H9 (cell line): ENCODE data around the gene TIGD1. TPM values are rescaled to one million over a fixed set of nuclear protein-coding genes. Genes with fewer than 3 reads are reported as not detected.

Source experiments
- DNase-seq: peaks from one replicate; pipeline ENCODE4 v3.0.0-alpha.2; 2017
- H2AFZ ChIP-seq: one replicate; pipeline ENCODE4 v1.6.1; 2013; ENCODE audit warnings: mild to moderate bottlenecking, low read length, control low read depth, moderate library complexity
- H2AK5ac ChIP-seq: 2 replicates; pipeline ENCODE4 v1.6.1; 2013; ENCODE audit warnings: low read length, control low read depth, mixed read lengths; ENCODE audit not compliant: insufficient read length
- H2BK120ac ChIP-seq: one replicate; pipeline ENCODE4 v1.6.1; 2013; ENCODE audit warnings: low read depth, mild to moderate bottlenecking, low read length, control low read depth, inconsistent platforms; ENCODE audit not compliant: poor library complexity, severe bottlenecking
- H2BK12ac ChIP-seq: 2 replicates; pipeline ENCODE4 v1.6.1; 2013; ENCODE audit warnings: low read length, control low read depth, mixed read lengths, low read depth; ENCODE audit not compliant: insufficient read length
- H2BK15ac ChIP-seq: 2 replicates; pipeline ENCODE4 v1.6.1; 2013; ENCODE audit warnings: low read depth, low read length, control low read depth
- H2BK20ac ChIP-seq: one replicate; pipeline ENCODE4 v1.6.1; 2013; ENCODE audit warnings: low read depth, mild to moderate bottlenecking, low read length, control low read depth, inconsistent platforms; ENCODE audit not compliant: poor library complexity, severe bottlenecking
- H2BK5ac ChIP-seq: 2 replicates; pipeline ENCODE4 v1.6.1; 2013; ENCODE audit warnings: low read length, control low read depth, mixed read lengths; ENCODE audit not compliant: insufficient read length
- H3K14ac ChIP-seq: 2 replicates; pipeline ENCODE4 v1.6.1; 2013; ENCODE audit warnings: low read length, control low read depth; ENCODE audit not compliant: insufficient read depth
- H3K18ac ChIP-seq: 2 replicates; pipeline ENCODE4 v1.6.1; 2013; ENCODE audit warnings: low read depth, mild to moderate bottlenecking, mixed read lengths, low read length, control low read depth; ENCODE audit not compliant: insufficient read length
- H3K23ac ChIP-seq: 2 replicates; pipeline ENCODE4 v1.6.1; 2013; ENCODE audit warnings: low read length, control low read depth, mixed read lengths, low read depth; ENCODE audit not compliant: insufficient read length
- H3K23me2 ChIP-seq: 2 replicates; pipeline ENCODE4 v1.6.1; 2013; ENCODE audit warnings: low read depth, mild to moderate bottlenecking, mixed read lengths, low read length, control low read depth; ENCODE audit not compliant: insufficient read length, poor library complexity, severe bottlenecking
- H3K27ac ChIP-seq: 2 replicates; pipeline ENCODE4 v1.5.1; 2013; ENCODE audit warnings: low read length, control low read depth, mixed read lengths, low read depth; ENCODE audit not compliant: insufficient read length
- H3K27me3 ChIP-seq: 2 replicates; pipeline ENCODE4 v1.6.1; 2013; ENCODE audit warnings: low read length, control low read depth, inconsistent platforms; ENCODE audit not compliant: insufficient read depth
- H3K4ac ChIP-seq: 2 replicates; pipeline ENCODE4 v1.6.1; 2013; ENCODE audit warnings: low read depth, mild to moderate bottlenecking, control low read depth, inconsistent platforms, low read length, moderate library complexity
- H3K4me1 ChIP-seq: 2 replicates; pipeline ENCODE4 v1.6.1; 2013; ENCODE audit warnings: low read length, control low read depth, inconsistent platforms; ENCODE audit not compliant: insufficient read depth
- H3K4me2 ChIP-seq: 2 replicates; pipeline ENCODE4 v1.6.1; 2013; ENCODE audit warnings: low read length, control low read depth, mixed read lengths; ENCODE audit not compliant: insufficient read length, insufficient read depth
- H3K56ac ChIP-seq: 2 replicates; pipeline ENCODE4 v1.6.1; 2013; ENCODE audit warnings: low read depth, mild to moderate bottlenecking, mixed read lengths, low read length, control low read depth; ENCODE audit not compliant: insufficient read length
- H3K79me1 ChIP-seq: 2 replicates; pipeline ENCODE4 v1.6.1; 2013; ENCODE audit warnings: low read depth, mild to moderate bottlenecking, moderate library complexity, low read length, control low read depth, inconsistent platforms; ENCODE audit not compliant: insufficient read depth, poor library complexity, severe bottlenecking
- H3K79me2 ChIP-seq: 2 replicates; pipeline ENCODE4 v1.6.1; 2013; ENCODE audit warnings: low read length, control low read depth, inconsistent platforms; ENCODE audit not compliant: insufficient read depth
- H3K9ac ChIP-seq: 2 replicates; pipeline ENCODE4 v1.6.1; 2013; ENCODE audit warnings: low read length, control low read depth, mixed read lengths; ENCODE audit not compliant: insufficient read length; ENCODE audit errors: extremely low read depth
- H3K9me3 ChIP-seq: one replicate; pipeline ENCODE4 v1.6.1; 2013; ENCODE audit warnings: low read depth, low read length, inconsistent platforms; ENCODE audit not compliant: control insufficient read depth
- H3T11ph ChIP-seq: one replicate; pipeline ENCODE4 v1.6.1; 2013; ENCODE audit warnings: mild to moderate bottlenecking, low read length, control low read depth, inconsistent platforms
- H4K20me1 ChIP-seq: one replicate; pipeline ENCODE4 v1.6.1; 2013; ENCODE audit not compliant: control insufficient read depth, insufficient read length, insufficient read depth
- H4K5ac ChIP-seq: 2 replicates; pipeline ENCODE4 v1.6.1; 2013; ENCODE audit warnings: low read depth, mild to moderate bottlenecking, mixed read lengths, low read length, control low read depth; ENCODE audit not compliant: insufficient read length
- H4K8ac ChIP-seq: replicated peaks from 2 replicates; pipeline ENCODE4 v1.6.1; 2013; ENCODE audit warnings: low read length, control low read depth, mixed read lengths, low read depth; ENCODE audit not compliant: insufficient read length
- H4K91ac ChIP-seq: 2 replicates; pipeline ENCODE4 v1.6.1; 2013; ENCODE audit warnings: low read depth, mild to moderate bottlenecking, moderate library complexity, mixed read lengths, low read length, control low read depth; ENCODE audit not compliant: insufficient read length
- H3K27ac Mint-ChIP-seq, 3 experiments: 2 replicates in 2 of 3; 3 replicates in 1 of 3; pipeline ENCODE4 v1.8.0; 2020 to 2021; ENCODE audit warnings: mixed read lengths in 3 of 3, mild to moderate bottlenecking in 1 of 3, moderate library complexity in 1 of 3
- H3K27me3 Mint-ChIP-seq: 2 replicates; pipeline ENCODE4 v1.8.0; 2021; ENCODE audit warnings: low read depth, mild to moderate bottlenecking, moderate library complexity, mixed read lengths
- H3K36me3 Mint-ChIP-seq, 3 experiments: 2 replicates in 2 of 3; 3 replicates in 1 of 3; pipeline ENCODE4 v1.8.0; 2020 to 2021; ENCODE audit warnings: low read depth in 3 of 3, mixed read lengths in 3 of 3; ENCODE audit not compliant: insufficient read depth in 1 of 3
- H3K4me1 Mint-ChIP-seq, 2 experiments: 2 replicates each; pipeline ENCODE4 v1.8.0; 2020; ENCODE audit warnings: mixed read lengths in 2 of 2
- H3K4me3 Mint-ChIP-seq, 2 experiments: 2 replicates in 1 of 2; 3 replicates in 1 of 2; pipeline ENCODE4 v1.8.0; 2020 to 2021; ENCODE audit warnings: mild to moderate bottlenecking in 2 of 2, mixed read lengths in 2 of 2, moderate library complexity in 1 of 2
- H3K9me3 Mint-ChIP-seq, 2 experiments: 2 replicates in 1 of 2; 3 replicates in 1 of 2; pipeline ENCODE4 v1.8.0; 2020; ENCODE audit warnings: mild to moderate bottlenecking in 2 of 2, mixed read lengths in 2 of 2, moderate library complexity in 1 of 2
- WGBS: extraction: QIAGEN DNeasy Blood & Tissue Kit; methylation state at CpG from one replicate; pipeline ENCODE4 v1.1.7; 2013; ENCODE audit warnings: missing lambda C conversion rate, low lambda C conversion rate, mixed read lengths; ENCODE audit not compliant: insufficient read length; ENCODE audit errors: extremely low coverage; 5-methylcytosine and 5-hydroxymethylcytosine counted together
- total RNA-seq: library from RNA; stranded (reverse); gene quantifications from 2 replicates; pipeline ENCODE4 v1.2.1, GENCODE V29; 2021
- TF ChIP-seq, protein P1 (sequence below): fragments of 200-600 bp; sonication (generic); conservative IDR thresholded peaks from 3 replicates; pipeline ENCODE4 v1.8.0; 2021; ENCODE audit warnings: antibody characterized with exemption, mild to moderate bottlenecking

TIGD1 gene
- total RNA-seq, 1 experiment from 2014 or later, result 6.3 TPM

DNA sequence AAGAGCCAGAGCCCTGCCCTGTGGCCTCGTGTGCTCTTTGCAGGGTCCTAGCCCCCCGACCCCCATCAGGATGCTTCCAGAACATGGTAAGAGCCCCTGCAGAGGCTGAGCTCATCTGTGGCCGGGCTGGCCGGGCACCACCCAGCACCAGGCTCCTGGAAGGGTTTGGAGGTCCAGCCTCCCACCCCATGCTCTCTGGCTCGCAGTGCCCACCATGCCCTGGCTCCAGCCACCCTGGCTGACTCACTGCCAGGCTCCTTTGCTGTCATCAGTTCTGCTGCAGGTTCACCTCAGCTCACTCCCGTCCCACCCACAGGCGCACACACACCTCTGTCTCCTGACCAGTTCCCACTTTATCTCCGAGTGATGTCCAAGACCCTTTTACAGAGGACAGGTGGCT is 37.7 kb upstream of the TIGD1 start:
- no peaks in the 10 kb centered on the region for H3K4me1 ChIP-seq
- H3K9me3 Mint-ChIP-seq, result peaks cover 0 to 12% of the 10 kb centered on the region in 2 experiments; a peak in 3 of 5 replicates
- WGBS, result no CpG with 5 or more reads among the region's 8 CpGs

More for the DNA sequence above, 37.7 kb upstream of the TIGD1 start:
- DNase-seq, result no peak
- no peak overlapping the region for H2AK5ac ChIP-seq
- no peak overlapping the region for H3T11ph ChIP-seq
- H3K27ac ChIP-seq, result no peak overlapping the region
- H4K20me1 ChIP-seq, result no peaks in the 10 kb centered on the region
- no peak overlapping the region for H3K14ac ChIP-seq
- no peak overlapping the region for H3K23ac ChIP-seq
- H2BK12ac ChIP-seq, result no peak overlapping the region
- H2BK15ac ChIP-seq, result no peak overlapping the region
- no peaks in the 10 kb centered on the region for H3K23me2 ChIP-seq
- no peaks in the 10 kb centered on the region for H3K27me3 ChIP-seq
- H3K18ac ChIP-seq, result no peak overlapping the region
- H2AFZ ChIP-seq, result no peak overlapping the region
- Mint-ChIP-seq H3K4me3 (no peak overlapping the region), H3K27ac (peak overlapping the region in 1 of 3 experiments; percentile 65; a peak in 1 of 7 replicates), H3K36me3 (peaks cover 10 to 19% (median 17%) of the 10 kb centered on the region in 3 experiments; a peak in 6 of 7 replicates), H3K4me1 (peaks cover 28 to 33% of the 10 kb centered on the region in 2 experiments), H3K27me3 (peaks cover 3% of the 10 kb centered on the region; the same call in 1 of the 2 replicates)
- H3K79me1 ChIP-seq, result no peaks in the 10 kb centered on the region
- H4K8ac ChIP-seq, result no peak overlapping the region
- no peak overlapping the region for H3K4me2 ChIP-seq
- no peaks in the 10 kb centered on the region for H3K9me3 ChIP-seq
- no peak overlapping the region for H3K56ac ChIP-seq
- H4K5ac ChIP-seq, result no peak overlapping the region
- no peak overlapping the region for H2BK5ac ChIP-seq
- no peak overlapping the region for H2BK120ac ChIP-seq
- H2BK20ac ChIP-seq, result no peak overlapping the region
- TF ChIP-seq, protein P1, sequence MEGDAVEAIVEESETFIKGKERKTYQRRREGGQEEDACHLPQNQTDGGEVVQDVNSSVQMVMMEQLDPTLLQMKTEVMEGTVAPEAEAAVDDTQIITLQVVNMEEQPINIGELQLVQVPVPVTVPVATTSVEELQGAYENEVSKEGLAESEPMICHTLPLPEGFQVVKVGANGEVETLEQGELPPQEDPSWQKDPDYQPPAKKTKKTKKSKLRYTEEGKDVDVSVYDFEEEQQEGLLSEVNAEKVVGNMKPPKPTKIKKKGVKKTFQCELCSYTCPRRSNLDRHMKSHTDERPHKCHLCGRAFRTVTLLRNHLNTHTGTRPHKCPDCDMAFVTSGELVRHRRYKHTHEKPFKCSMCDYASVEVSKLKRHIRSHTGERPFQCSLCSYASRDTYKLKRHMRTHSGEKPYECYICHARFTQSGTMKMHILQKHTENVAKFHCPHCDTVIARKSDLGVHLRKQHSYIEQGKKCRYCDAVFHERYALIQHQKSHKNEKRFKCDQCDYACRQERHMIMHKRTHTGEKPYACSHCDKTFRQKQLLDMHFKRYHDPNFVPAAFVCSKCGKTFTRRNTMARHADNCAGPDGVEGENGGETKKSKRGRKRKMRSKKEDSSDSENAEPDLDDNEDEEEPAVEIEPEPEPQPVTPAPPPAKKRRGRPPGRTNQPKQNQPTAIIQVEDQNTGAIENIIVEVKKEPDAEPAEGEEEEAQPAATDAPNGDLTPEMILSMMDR, result no peak
- no peaks in the 10 kb centered on the region for H3K79me2 ChIP-seq
- H4K91ac ChIP-seq, result no peak overlapping the region
- H3K4ac ChIP-seq, result no peak overlapping the region
- H3K9ac ChIP-seq, result no peak overlapping the region
